Stomach (tissue), 9 donors: ENCODE data around the gene FBXW7. TPM values are rescaled to one million over a fixed set of nuclear protein-coding genes. Genes with fewer than 3 reads are reported as not detected.

Experiments used
- DNase-seq, 2 donors: peaks; one replicate each; pipeline versions ENCODE4 v3.0.0 to v3.0.0-alpha.2; 2013 to 2019
- H3K27ac ChIP-seq, 5 donors: fragments of 200-600 bp in 4 of 5; sonication (generic) in 4 of 5; one replicate each; pipeline ENCODE4 v1.5.1; 2013 to 2019; ENCODE audit warnings: mild to moderate bottlenecking in 1 of 5, moderate library complexity in 1 of 5
- H3K27me3 ChIP-seq, 3 donors: fragments of 200-600 bp; sonication (generic); one replicate each; pipeline ENCODE4 v1.5.1; 2017 to 2019; ENCODE audit warnings: mixed run types in 1 of 3
- H3K36me3 ChIP-seq, 4 donors: fragments of 200-600 bp; sonication (generic); 1 replicate in 3 of 4; 2 replicates in 1 of 4; pipeline ENCODE4 v1.5.1; 2016 to 2019
- H3K4me1 ChIP-seq, 4 donors: fragments of 200-600 bp; sonication (generic); one replicate each; pipeline ENCODE4 v1.5.1; 2016 to 2019
- H3K4me3 ChIP-seq, 4 donors: fragments of 200-600 bp; sonication (generic) in 3 of 4; one replicate each; pipeline ENCODE4 v1.5.1; 2016 to 2019; ENCODE audit warnings: mild to moderate bottlenecking in 1 of 4
- H3K9me3 ChIP-seq, 4 donors: fragments of 200-600 bp; sonication (generic); one replicate each; pipeline ENCODE4 v1.5.1; 2016 to 2019
- EP300 ChIP-seq: sonication (generic); formaldehyde crosslinking; IDR thresholded peaks from one replicate; pipeline ENCODE4 v1.6.1; 2017; ENCODE audit warnings: antibody characterized with exemption
- POLR2A ChIP-seq, 4 donors: fragments of 450-650 bp; IDR thresholded peaks; one replicate each; pipeline ENCODE4 v1.6.1; 2016; ENCODE audit warnings: antibody characterized with exemption in 4 of 4, control low read depth in 2 of 4, mild to moderate bottlenecking in 1 of 4, moderate library complexity in 1 of 4
- POLR2AphosphoS5 ChIP-seq, 3 donors: sonication (generic); formaldehyde crosslinking; IDR thresholded peaks; one replicate each; pipeline ENCODE4 v1.6.1; 2016; ENCODE audit warnings: antibody characterized with exemption in 3 of 3
- WGBS, 5 donors: extraction: QIAGEN DNeasy Blood & Tissue Kit in 3 of 5; methylation state at CpG; one replicate each; pipeline versions ENCODE4 v1.1.5 to v1.1.7; 2013 to 2018; 5-methylcytosine and 5-hydroxymethylcytosine counted together
- intact Hi-C: fragments of 100-400 bp; cut with DNase I; formaldehyde crosslinking; loops from one replicate; pipeline ENCODE4 v1.15.1; 2023; ENCODE audit warnings: low total_unique reads
- polyA plus RNA-seq, 3 donors: library from polyadenylated mRNA; stranded (reverse); fragments of 200-250 nt; gene quantifications; one replicate each; pipeline ENCODE4 v1.2.3, GENCODE V29; 2013
- total RNA-seq, 5 donors: library from RNA; depleted of rRNA; stranded (reverse); fragments of >200 nt; gene quantifications; one replicate each; pipeline versions ENCODE4 v1.1.0 to v1.2.3, GENCODE V29; 2014 to 2016
- TF ChIP-seq, protein P1 (sequence below), 7 experiments: fragments of 450-650 bp in 4 of 7; fragments of 200-600 bp in 3 of 7; sonication (generic) in 3 of 7; IDR thresholded peaks; one replicate each; pipeline ENCODE4 v1.5.1; 2016 to 2019; ENCODE audit warnings: antibody characterized with exemption in 7 of 7, control low read depth in 2 of 7, mild to moderate bottlenecking in 1 of 7
- donor health status: healthy with polysubstance abuse.
- donor health status: Bipolar disorder and iron deficiency.
- donor health status: healthy.

The FBXW7 gene
- total and polyA plus RNA-seq, 8 donors, result 8.7 to 119 (median 25.1) TPM

DNA sequence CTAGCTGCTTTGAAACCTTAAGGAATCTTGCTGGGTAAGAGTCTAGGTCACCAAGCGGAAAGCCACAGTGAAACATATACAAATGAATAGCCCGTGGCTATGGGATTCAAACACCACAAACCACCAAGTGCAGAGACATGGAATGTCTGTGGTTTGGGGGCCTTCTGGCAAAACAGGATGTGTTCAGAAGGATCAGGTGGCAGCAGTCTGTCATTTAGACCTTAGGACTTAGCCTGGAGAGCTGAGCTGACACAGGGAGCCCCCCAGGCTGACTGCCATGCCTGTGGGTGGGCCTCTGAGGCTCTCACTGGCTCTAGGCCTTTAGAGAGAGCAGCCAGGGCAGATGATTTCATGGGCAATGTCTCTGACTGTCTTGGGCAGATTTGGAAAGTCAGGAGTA lies 225.6 kb downstream of the FBXW7 start:
- Histone ChIP-seq H3K27ac (no peak overlapping the region), H3K27me3 (no peaks in the 10 kb centered on the region), H3K4me1 (no peaks in the 10 kb centered on the region), H3K4me3 (no peak overlapping the region), H3K9me3 (no peaks in the 10 kb centered on the region), H3K36me3 (no peaks in the 10 kb centered on the region)
- TF ChIP-seq POLR2A (IDR thresholded peaks at IDR 0.05) (no peak), POLR2AphosphoS5 (IDR thresholded peaks at IDR 0.05) (no peak), EP300 (no peak)
- TF ChIP-seq, protein P1, sequence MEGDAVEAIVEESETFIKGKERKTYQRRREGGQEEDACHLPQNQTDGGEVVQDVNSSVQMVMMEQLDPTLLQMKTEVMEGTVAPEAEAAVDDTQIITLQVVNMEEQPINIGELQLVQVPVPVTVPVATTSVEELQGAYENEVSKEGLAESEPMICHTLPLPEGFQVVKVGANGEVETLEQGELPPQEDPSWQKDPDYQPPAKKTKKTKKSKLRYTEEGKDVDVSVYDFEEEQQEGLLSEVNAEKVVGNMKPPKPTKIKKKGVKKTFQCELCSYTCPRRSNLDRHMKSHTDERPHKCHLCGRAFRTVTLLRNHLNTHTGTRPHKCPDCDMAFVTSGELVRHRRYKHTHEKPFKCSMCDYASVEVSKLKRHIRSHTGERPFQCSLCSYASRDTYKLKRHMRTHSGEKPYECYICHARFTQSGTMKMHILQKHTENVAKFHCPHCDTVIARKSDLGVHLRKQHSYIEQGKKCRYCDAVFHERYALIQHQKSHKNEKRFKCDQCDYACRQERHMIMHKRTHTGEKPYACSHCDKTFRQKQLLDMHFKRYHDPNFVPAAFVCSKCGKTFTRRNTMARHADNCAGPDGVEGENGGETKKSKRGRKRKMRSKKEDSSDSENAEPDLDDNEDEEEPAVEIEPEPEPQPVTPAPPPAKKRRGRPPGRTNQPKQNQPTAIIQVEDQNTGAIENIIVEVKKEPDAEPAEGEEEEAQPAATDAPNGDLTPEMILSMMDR (IDR thresholded peaks at IDR 0.05), result no peak
- no peak for DNase-seq
- intact Hi-C loops, result no loop called here
- 66 to 97% (median 84%) methylated on average over 2 of the region's 2 CpGs for WGBS, 5 donors

DNA sequence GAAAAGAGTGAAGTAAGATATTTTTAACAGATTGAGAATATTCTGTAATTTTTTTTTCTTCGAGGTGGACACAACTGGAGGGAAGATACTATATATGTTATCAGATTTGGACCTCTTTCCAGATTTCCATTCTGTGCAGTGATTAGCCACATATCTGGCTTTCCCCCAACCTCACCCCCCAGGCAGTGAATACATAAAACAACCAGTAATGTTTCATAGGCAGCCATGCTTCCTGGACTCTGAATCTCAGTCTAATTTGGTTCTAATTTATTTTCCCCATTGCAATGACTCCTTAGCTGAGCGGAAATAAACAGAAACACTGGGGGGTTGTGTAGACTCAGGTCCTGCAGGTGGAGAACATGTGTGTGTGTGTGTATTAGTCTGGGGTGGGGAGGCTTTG lies 226.5 kb downstream of the FBXW7 start:
- WGBS, 5 donors, result 59 to 83% (median 67%) methylated on average over 2 of the region's 2 CpGs

DNA sequence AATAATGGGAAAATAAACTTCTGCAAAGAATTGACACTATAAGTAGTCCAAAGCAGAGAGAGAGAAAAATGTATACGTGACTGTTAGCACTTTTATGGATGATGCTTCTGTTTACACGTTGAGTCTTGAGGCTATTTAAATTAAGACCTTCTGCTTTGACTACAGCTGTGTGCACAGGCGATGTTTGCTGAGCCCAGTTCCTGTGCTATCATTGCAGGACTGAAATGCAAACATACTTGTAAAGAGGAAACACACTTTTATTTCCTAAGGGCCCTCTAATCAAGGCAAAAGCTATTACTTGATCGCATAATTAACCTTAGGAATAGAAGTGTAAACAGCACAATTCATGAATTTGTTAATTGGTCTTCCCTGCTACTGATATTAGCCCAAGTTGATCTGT lies 226.9 kb downstream of the FBXW7 start:
- WGBS, 5 donors, result 25 to 41% (median 32%) methylated on average over 4 of the region's 4 CpGs
- no peaks in the 10 kb centered on the region for H3K9me3 ChIP-seq
- TF ChIP-seq POLR2A (IDR thresholded peaks at IDR 0.05) (no peak), POLR2AphosphoS5 (IDR thresholded peaks at IDR 0.05) (no peak), EP300 (no peak)
- TF ChIP-seq, protein P1 (IDR thresholded peaks at IDR 0.05), result no peak
- intact Hi-C loops, result no loop called here
- H3K27ac ChIP-seq, result no peak overlapping the region
- H3K27me3 ChIP-seq, result no peaks in the 10 kb centered on the region
- no peaks in the 10 kb centered on the region for H3K4me1 ChIP-seq
- peak in 1 of 2 donors; percentile 23 for DNase-seq
- no peaks in the 10 kb centered on the region for H3K36me3 ChIP-seq
- H3K4me3 ChIP-seq, result no peak overlapping the region

More for the DNA sequence above, 226.5 kb downstream of the FBXW7 start:
- H3K27ac ChIP-seq, result no peak overlapping the region
- no peak for DNase-seq
- H3K4me1 ChIP-seq, result no peaks in the 10 kb centered on the region
- no peaks in the 10 kb centered on the region for H3K27me3 ChIP-seq
- intact Hi-C loops, result no loop called here
- no peak for TF ChIP-seq EP300
- TF ChIP-seq, protein P1 (IDR thresholded peaks at IDR 0.05), result no peak
- TF ChIP-seq POLR2A (IDR thresholded peaks at IDR 0.05), result no peak
- TF ChIP-seq POLR2AphosphoS5 (IDR thresholded peaks at IDR 0.05), result no peak
- H3K4me3 ChIP-seq, result no peak overlapping the region
- H3K36me3 ChIP-seq, result no peaks in the 10 kb centered on the region
- no peaks in the 10 kb centered on the region for H3K9me3 ChIP-seq

DNA sequence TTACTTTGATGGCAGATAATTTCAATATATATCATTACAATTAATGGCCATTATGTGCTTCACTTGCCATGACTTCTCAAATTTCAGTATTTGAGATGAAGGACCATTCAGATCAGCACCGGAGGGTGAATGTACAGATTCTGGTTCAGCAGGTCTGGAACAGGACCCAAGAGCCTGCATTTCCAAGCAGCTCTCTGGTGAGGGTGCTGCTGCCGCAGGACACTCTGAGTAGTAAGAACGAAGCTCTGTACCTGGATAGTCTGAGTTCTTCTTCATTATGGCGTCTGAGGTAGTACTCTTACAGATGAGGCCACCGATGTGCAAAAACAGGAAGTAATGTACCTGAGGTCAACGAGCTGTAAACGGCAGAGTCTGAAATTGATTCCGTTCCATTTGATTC lies 228.2 kb downstream of the FBXW7 start:
- H3K4me3 ChIP-seq, result no peak overlapping the region
- no peaks in the 10 kb centered on the region for H3K36me3 ChIP-seq
- no peaks in the 10 kb centered on the region for H3K4me1 ChIP-seq
- WGBS, 5 donors, result 80 to 94% (median 84%) methylated on average over 8 of the region's 8 CpGs
- TF ChIP-seq, protein P1 (IDR thresholded peaks at IDR 0.05), result no peak
- TF ChIP-seq POLR2AphosphoS5 (IDR thresholded peaks at IDR 0.05) (no peak), POLR2A (IDR thresholded peaks at IDR 0.05) (no peak), EP300 (no peak)
- no peaks in the 10 kb centered on the region for H3K27me3 ChIP-seq
- intact Hi-C loops, result no loop called here
- no peak for DNase-seq
- no peak overlapping the region for H3K27ac ChIP-seq
- H3K9me3 ChIP-seq, result no peaks in the 10 kb centered on the region
